Measurements from ENCODE around the gene DYNLT1. TPM values are rescaled to one million over a fixed set of nuclear protein-coding genes. Genes with fewer than 3 reads are reported as not detected.

The DYNLT1 gene
- total RNA-seq, 2 donors from 2014 or later: 57.3 to 91.5 TPM

- H3K27ac ChIP-seq: no peak overlapping the region
- peaks cover 18% of the 10 kb centered on the region for H3K36me3 ChIP-seq
- TF ChIP-seq, protein P1, sequence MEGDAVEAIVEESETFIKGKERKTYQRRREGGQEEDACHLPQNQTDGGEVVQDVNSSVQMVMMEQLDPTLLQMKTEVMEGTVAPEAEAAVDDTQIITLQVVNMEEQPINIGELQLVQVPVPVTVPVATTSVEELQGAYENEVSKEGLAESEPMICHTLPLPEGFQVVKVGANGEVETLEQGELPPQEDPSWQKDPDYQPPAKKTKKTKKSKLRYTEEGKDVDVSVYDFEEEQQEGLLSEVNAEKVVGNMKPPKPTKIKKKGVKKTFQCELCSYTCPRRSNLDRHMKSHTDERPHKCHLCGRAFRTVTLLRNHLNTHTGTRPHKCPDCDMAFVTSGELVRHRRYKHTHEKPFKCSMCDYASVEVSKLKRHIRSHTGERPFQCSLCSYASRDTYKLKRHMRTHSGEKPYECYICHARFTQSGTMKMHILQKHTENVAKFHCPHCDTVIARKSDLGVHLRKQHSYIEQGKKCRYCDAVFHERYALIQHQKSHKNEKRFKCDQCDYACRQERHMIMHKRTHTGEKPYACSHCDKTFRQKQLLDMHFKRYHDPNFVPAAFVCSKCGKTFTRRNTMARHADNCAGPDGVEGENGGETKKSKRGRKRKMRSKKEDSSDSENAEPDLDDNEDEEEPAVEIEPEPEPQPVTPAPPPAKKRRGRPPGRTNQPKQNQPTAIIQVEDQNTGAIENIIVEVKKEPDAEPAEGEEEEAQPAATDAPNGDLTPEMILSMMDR (IDR thresholded peaks at IDR 0.05): no peak
These were observed 19.6 kb downstream of the DYNLT1 start for GRCh38 chr6:158624684-158625682.

DNA sequence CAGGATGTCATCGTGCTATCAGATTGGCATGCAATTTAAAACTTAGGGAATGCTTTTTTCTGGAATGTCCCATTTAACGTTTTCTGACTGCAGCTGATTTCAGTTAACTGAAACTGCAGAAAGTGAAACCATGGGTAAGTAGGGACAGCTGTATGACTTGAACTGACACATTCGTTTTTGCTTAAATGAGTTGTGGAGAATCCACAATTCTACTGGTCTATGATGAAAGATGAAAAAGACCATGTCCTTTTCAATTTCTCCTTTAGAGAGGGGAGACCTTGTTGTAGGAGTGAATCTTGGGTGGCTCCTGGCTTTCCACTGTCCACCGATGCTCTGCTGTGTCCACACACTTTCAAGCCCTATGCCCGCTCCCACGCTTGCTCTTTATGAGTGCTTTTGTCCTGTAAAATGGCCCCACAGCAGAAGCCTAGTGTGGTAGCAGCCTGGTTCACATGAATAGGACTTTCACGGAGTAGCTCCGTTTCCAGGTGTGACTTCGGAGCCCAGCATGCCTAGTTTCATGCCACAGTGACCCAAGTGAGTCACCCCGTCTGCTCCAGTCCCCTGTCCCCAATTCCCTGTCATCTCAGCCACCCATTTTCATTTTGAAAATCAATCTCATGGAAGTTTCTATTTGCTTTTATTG is 21.9 kb downstream of the DYNLT1 start:
- Histone ChIP-seq H3K27ac (no peak overlapping the region), H3K27me3 (no peaks in the 10 kb centered on the region), H3K4me1 (peaks cover 0 to 27% of the 10 kb centered on the region in 2 donors), H3K9me3 (no peaks in the 10 kb centered on the region), H3K36me3 (peaks cover 18% of the 10 kb centered on the region), H3K4me3 (no peak overlapping the region)
- TF ChIP-seq, protein P1 (IDR thresholded peaks at IDR 0.05): no peak
- DNase-seq (ENCODE audit: low spot score): no peak

More at GRCh38 chr6:158624684-158625682, 19.6 kb downstream of the DYNLT1 start:
- no peaks in the 10 kb centered on the region for H3K9me3 ChIP-seq
- no peak overlapping the region for H3K4me3 ChIP-seq
- H3K4me1 ChIP-seq: peaks cover 0 to 39% of the 10 kb centered on the region in 2 donors
- H3K27me3 ChIP-seq: no peaks in the 10 kb centered on the region
- DNase-seq (ENCODE audit: low spot score): no peak

GRCh38 chr6:158621694-158622544 is 22.6 kb downstream of the DYNLT1 start:
- Histone ChIP-seq H3K27me3 (no peaks in the 10 kb centered on the region), H3K4me1 (peaks cover 0 to 22% of the 10 kb centered on the region in 2 donors), H3K36me3 (peaks cover 18% of the 10 kb centered on the region), H3K27ac (peak overlapping the region in 1 of 2 donors; percentile 35), H3K9me3 (no peaks in the 10 kb centered on the region), H3K4me3 (no peak overlapping the region)
- TF ChIP-seq, protein P1 (IDR thresholded peaks at IDR 0.05): no peak
- peak; percentile 55 for DNase-seq (ENCODE audit: low spot score)

GRCh38 chr6:158620963-158621693 is 23.4 kb downstream of the DYNLT1 start:
- DNase-seq (ENCODE audit: low spot score): no peak
- Histone ChIP-seq H3K9me3 (no peaks in the 10 kb centered on the region), H3K27me3 (no peaks in the 10 kb centered on the region), H3K36me3 (peaks cover 12% of the 10 kb centered on the region), H3K27ac (peak overlapping the region; percentile 35 to 55), H3K4me3 (no peak overlapping the region), H3K4me1 (peaks cover 0 to 17% of the 10 kb centered on the region in 2 donors)
- TF ChIP-seq, protein P1 (IDR thresholded peaks at IDR 0.05): no peak
